COLO829 (cell line): Measurements from ENCODE around the gene KRT72.

Experiments used
- DNase-seq: peaks from one replicate; pipeline ENCODE4 v3.0.0; 2012; ENCODE audit warnings: low spot score

KRT72 gene

GRCh38 chr12:52600941-52601481, at the start of gene KRT72:
Gene KRT72, minus strand, starts transcription at chr12:52601463. Its CDS starts 11 bp downstream, at chr12:52601452.
- no peak for DNase-seq

- no peak for DNase-seq
Measured at GRCh38 chr12:52650520-52651081, 49.3 kb upstream of the KRT72 start.

- no peak for DNase-seq
Measured at GRCh38 chr12:52649066-52649465, 47.8 kb upstream of the KRT72 start.

- DNase-seq = no peak
Measured at GRCh38 chr12:52648012-52648550, 46.8 kb upstream of the KRT72 start.

GRCh38 chr12:52647601-52648000, 46.3 kb upstream of the KRT72 start:
- no peak for DNase-seq

- DNase-seq = no peak
Measured at GRCh38 chr12:52646613-52647012, 45.4 kb upstream of the KRT72 start.

- DNase-seq = no peak
Measured at GRCh38 chr12:52645982-52646381, 44.7 kb upstream of the KRT72 start.

- DNase-seq = no peak
Measured at GRCh38 chr12:52645120-52645761, 44.0 kb upstream of the KRT72 start.

- no peak for DNase-seq
Measured at GRCh38 chr12:52644078-52644415, 42.8 kb upstream of the KRT72 start.

GRCh38 chr12:52643233-52644077, 42.2 kb upstream of the KRT72 start:
- DNase-seq = no peak

- DNase-seq = no peak
Measured at GRCh38 chr12:52641468-52641867, 40.2 kb upstream of the KRT72 start.

- no peak for DNase-seq
Measured at GRCh38 chr12:52637299-52637698, 36.0 kb upstream of the KRT72 start.

- DNase-seq = no peak
Measured at GRCh38 chr12:52636592-52637258, 35.5 kb upstream of the KRT72 start.

- no peak for DNase-seq
Measured at GRCh38 chr12:52636189-52636588, 34.9 kb upstream of the KRT72 start.

GRCh38 chr12:52634266-52635056, 33.2 kb upstream of the KRT72 start:
- DNase-seq = no peak

GRCh38 chr12:52633383-52633782, 32.1 kb upstream of the KRT72 start:
- DNase-seq = no peak

GRCh38 chr12:52632656-52633055, 31.4 kb upstream of the KRT72 start:
- no peak for DNase-seq

- no peak for DNase-seq
Measured at GRCh38 chr12:52631676-52632459, 30.6 kb upstream of the KRT72 start.

GRCh38 chr12:52631264-52631663, 30.0 kb upstream of the KRT72 start:
- DNase-seq = no peak

GRCh38 chr12:52630599-52631200, 29.4 kb upstream of the KRT72 start:
- no peak for DNase-seq
